Heart right ventricle (tissue), 16 donors: ENCODE results near the gene CTPS2. TPM values are rescaled to one million over a fixed set of nuclear protein-coding genes. Genes with fewer than 3 reads are reported as not detected.
"Not testable (repeated sequence)": the region's sequence is repeated elsewhere in the genome, so short reads cannot be mapped to it uniquely, and the experiment has no call there.

Source experiments
- ATAC-seq, 8 donors: fragments of 200-7000 bp; cut with Tn5 transposase; one replicate each; pipeline ENCODE4 v1.9.1; 2020; ENCODE audit warnings: mild to moderate bottlenecking in 8 of 8, moderate library complexity in 8 of 8, moderate number of reproducible peaks in 1 of 8
- DNase-seq, 2 donors: peaks; one replicate each; pipeline ENCODE4 v3.0.0-alpha.2; 2020
- H3K27ac ChIP-seq, 10 donors: fragments of 200-600 bp; sonication (generic) in 2 of 10; one replicate each; pipeline versions ENCODE4 v1.5.0 to v1.8.0; 2020 to 2022; ENCODE audit warnings: mild to moderate bottlenecking in 3 of 10
- H3K27me3 ChIP-seq, 7 donors: fragments of 200-600 bp; one replicate each; pipeline ENCODE4 v1.8.0; 2021 to 2022; ENCODE audit warnings: mild to moderate bottlenecking in 2 of 7
- H3K36me3 ChIP-seq, 9 donors: fragments of 200-600 bp; sonication (generic) in 1 of 9; one replicate each; pipeline versions ENCODE4 v1.5.0 to v1.8.0; 2020 to 2022; ENCODE audit warnings: mild to moderate bottlenecking in 2 of 9
- H3K4me1 ChIP-seq, 9 donors: fragments of 200-600 bp; sonication (generic) in 1 of 9; one replicate each; pipeline versions ENCODE4 v1.5.0 to v1.8.0; 2020 to 2022; ENCODE audit warnings: mild to moderate bottlenecking in 4 of 9
- H3K4me3 ChIP-seq, 10 donors: fragments of 200-600 bp; sonication (generic) in 2 of 10; one replicate each; pipeline versions ENCODE4 v1.5.0 to v1.8.0; 2020 to 2022; ENCODE audit warnings: mild to moderate bottlenecking in 7 of 10, moderate library complexity in 2 of 10
- H3K9me3 ChIP-seq, 11 donors: fragments of 200-600 bp in 10 of 11; sonication (generic) in 2 of 11; one replicate each; pipeline versions ENCODE4 v1.5.0 to v1.8.0; 2013 to 2022; ENCODE audit warnings: mild to moderate bottlenecking in 2 of 11, control low read depth in 1 of 11, moderate library complexity in 1 of 11
- CTCF ChIP-seq, 9 donors: fragments of 200-600 bp; sonication (generic) in 2 of 9; IDR thresholded peaks; one replicate each; pipeline versions ENCODE4 v1.5.0 to v1.8.0; 2021 to 2022; ENCODE audit warnings: antibody characterized with exemption in 9 of 9, mild to moderate bottlenecking in 5 of 9, moderate library complexity in 1 of 9
- WGBS, 2 donors: extraction: QIAGEN DNeasy Blood & Tissue Kit; methylation state at CpG; one replicate each; pipeline ENCODE4 v1.1.7; 2013; ENCODE audit warnings: inconsistent platforms in 1 of 2; 5-methylcytosine and 5-hydroxymethylcytosine counted together
- intact Hi-C, 10 donors: fragments of 100-400 bp; cut with DNase I; formaldehyde crosslinking; loops; one replicate each; pipeline versions ENCODE4 v1.11.1 to v1.14.2; 2022
- polyA plus RNA-seq, 2 donors: library from polyadenylated mRNA; stranded (reverse); fragments of 200-250 nt; gene quantifications; one replicate each; pipeline ENCODE4 v1.2.3, GENCODE V29; 2013
- total RNA-seq, 10 donors: library from RNA; stranded (reverse); fragmentation: NEBNext Ultra II Directional in 3 of 10; extraction: Animal tissue kit (Norgen Biotek cat#: 25700) in 3 of 10; gene quantifications; one replicate each; pipeline versions ENCODE4 v1.2.1 to v1.2.4, GENCODE V29; 2021 to 2023
- donor health status: Arrhythmogenic right ventricular cardiomyopathy.
- donor health status: ischemic (EF 13 %, LVEDD 7.1; RV severe dilation, severe dysfunction).
- donor health status: healthy with polysubstance abuse.
- donor health status: DM: no; HTN: yes; CAD: no.
- donor health status: DM: no; HTN: no; CAD: no.
- donor health status: ischemic (EF 25% LVEDD 6.9; RV normal size, moderate dysfunction).
- donor health status: ischemic (EF 25% LVEDD 5.7; RV mildly dilated, moderate dysfunction).
- donor health status: healthy.
- donor health status: DM: yes; HTN: yes; CAD: no.
- donor health status: Ischemic cardiomyopathy.
- donor health status: ischemic (EF 35%, LVEDD 5.7; RV mildly dilated, moderate dysfunction).
- donor health status: nonischemic (EF 11% LVEDD 7.7; RV severe dilation, severe dysfunction).
- donor health status: DM: yes; HTN: yes; CAD: no.
- donor health status: PGD.
- donor health status: ischemic (EF 29% LVEDD 5.4; RV normal size, mild dysfunction).
- donor health status: nonischemic (EF 23%, LVEDD 6.1; RV moderate dilation, normal function).

CTPS2 gene
- total and polyA plus RNA-seq, 12 donors: 2.7 to 15.8 (median 5.2) TPM

GRCh38 chrX:16719334-16720084, 7.0 kb upstream of the CTPS2 start, which contains the start of gene SYAP1:
Gene SYAP1 (plus strand): TSS chrX:16719612. CDS start chrX:16719725, 113 bp downstream.
- intact Hi-C loops: loop anchor here in 3 of 10 donors (5.0 to 10.0 kb wide), 2 partner anchors 68 to 145 kb away; partner anchors contain the start of gene TXLNG (in 3 of the 3)
- DNase-seq (peak; percentile 92 to 93), ATAC-seq (peak; percentile 98 to 99 (median 99))
- Histone ChIP-seq H3K4me1 (peaks cover 0 to 32% (median 5%) of the 10 kb centered on the region in 9 donors), H3K27ac (peak within 1 kb of the TSS; percentile 66 to 97 (median 94)), H3K27me3 (peaks cover 0 to 12% (median 0%) of the 10 kb centered on the region in 7 donors), H3K36me3 (peaks cover 0 to 7% (median 0%) of the 10 kb centered on the region in 9 donors), H3K4me3 (peak within 1 kb of the TSS; percentile 38 to 84 (median 73)), H3K9me3 (no peaks in the 10 kb centered on the region)
- no peak for TF ChIP-seq CTCF (IDR thresholded peaks at IDR 0.05)
- 0% methylated on average over 42 to 54 of the region's 54 CpGs for WGBS, 2 donors

DNA sequence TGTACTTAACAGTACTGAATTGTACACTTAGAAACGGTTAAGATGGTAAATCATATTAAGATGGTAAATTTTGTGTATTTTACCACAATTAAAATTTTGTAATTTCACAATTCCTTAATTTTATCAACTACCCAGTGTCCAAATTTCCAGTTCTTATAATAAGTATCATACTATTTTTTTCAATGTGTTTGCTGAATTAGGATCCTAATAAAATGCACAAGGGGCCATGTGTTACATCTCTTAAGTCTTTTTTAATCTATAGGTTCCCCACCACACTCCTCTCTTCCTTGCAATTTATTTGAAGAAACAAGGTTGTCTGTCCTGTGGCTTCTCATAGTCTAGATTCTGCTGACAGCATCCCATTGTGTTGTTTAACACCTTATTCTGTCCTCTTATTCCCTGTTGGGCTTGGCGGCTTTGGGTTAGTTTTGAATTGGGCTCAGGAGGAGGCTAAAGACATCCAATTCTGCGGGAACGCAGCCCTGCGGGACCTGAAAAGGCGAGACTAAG, 6.4 kb upstream of the CTPS2 start:
- Histone ChIP-seq H3K36me3 (peaks cover 0 to 2% (median 0%) of the 10 kb centered on the region in 9 donors), H3K27ac (peak overlapping the region; percentile 66 to 97 (median 94)), H3K4me1 (peaks cover 0 to 32% (median 5%) of the 10 kb centered on the region in 9 donors), H3K4me3 (peak overlapping the region; percentile 38 to 84 (median 73)), H3K27me3 (peaks cover 0 to 19% (median 0%) of the 10 kb centered on the region in 7 donors), H3K9me3 (no peaks in the 10 kb centered on the region)
- ATAC-seq: no peak
- intact Hi-C loops: loop anchor here in 3 of 10 donors (5.0 to 10.0 kb wide), 2 partner anchors 68 to 146 kb away; partner anchors contain the start of gene TXLNG (in 2 of the 3)
- DNase-seq: no peak
- no peak for TF ChIP-seq CTCF (IDR thresholded peaks at IDR 0.05)
- WGBS, 2 donors: 11 to 13% methylated on average over 6 of the region's 6 CpGs

- ATAC-seq, H3K4me3 ChIP-seq, H3K9me3 ChIP-seq, H3K36me3 ChIP-seq, H3K27ac ChIP-seq, DNase-seq: not testable (repeated sequence)
- peaks cover 0 to 43% (median 0%) of the 10 kb centered on the region in 7 donors for H3K27me3 ChIP-seq
- peaks cover 0 to 24% (median 5%) of the 10 kb centered on the region in 9 donors for H3K4me1 ChIP-seq
- 87% methylated on average over 6 of the region's 6 CpGs for WGBS, 2 donors
- intact Hi-C loops: loop anchor here in 3 of 10 donors (5.0 to 10.0 kb wide), 2 partner anchors 71 to 148 kb away; partner anchors contain the start of gene TXLNG (in 2 of the 3)
These were observed 4.0 kb upstream of the CTPS2 start for GRCh38 chrX:16716451-16716850.

DNA sequence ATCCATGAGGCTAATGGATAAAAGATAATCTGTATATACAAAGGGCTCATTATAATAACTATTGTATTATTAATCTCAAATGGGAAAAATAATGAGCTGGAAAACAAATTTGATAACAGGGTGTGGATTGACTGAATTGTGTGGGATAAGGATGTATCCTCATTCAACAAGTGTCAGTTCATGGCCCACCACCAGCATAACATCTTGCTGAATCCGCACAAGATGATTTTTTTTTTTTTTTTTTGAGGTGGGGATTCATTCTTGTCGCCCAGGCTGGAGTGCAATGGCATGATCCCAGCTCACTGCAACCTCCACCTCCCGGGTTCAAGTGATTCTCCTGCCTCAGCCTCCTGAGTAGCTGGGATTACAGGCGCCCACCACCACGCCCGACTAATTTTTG, 3.2 kb upstream of the CTPS2 start:
- not testable (repeated sequence) for H3K9me3 ChIP-seq

DNA sequence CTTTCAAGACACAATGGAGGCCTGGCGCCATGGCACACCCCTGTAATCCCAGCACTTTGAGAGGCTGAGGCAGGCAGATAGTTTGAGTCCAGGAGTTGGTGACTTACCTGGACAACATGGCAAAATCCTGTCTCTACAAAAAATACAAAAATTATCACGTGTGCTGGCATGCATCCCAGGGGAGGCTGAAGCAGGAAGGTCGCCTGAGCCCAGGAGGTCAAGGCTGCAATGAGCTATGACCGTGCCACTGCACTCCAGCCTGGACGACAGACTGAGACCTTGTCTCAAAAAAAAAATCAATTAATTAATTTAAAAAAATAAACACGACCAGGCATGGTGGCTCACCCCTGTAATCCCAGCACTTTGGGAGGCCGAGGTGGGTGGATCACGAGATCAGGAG, 2.0 kb upstream of the CTPS2 start:
- no peak overlapping the region for H3K27ac ChIP-seq
- H3K27me3 ChIP-seq: peaks cover 0 to 60% (median 0%) of the 10 kb centered on the region in 7 donors
- H3K36me3 ChIP-seq: no peaks in the 10 kb centered on the region
- no peaks in the 10 kb centered on the region for H3K9me3 ChIP-seq
- DNase-seq (no peak), ATAC-seq (no peak)
- intact Hi-C loops: loop anchor here in 1 of 10 donors (10.0 kb wide), 1 partner anchor 150 kb away; no protein-coding TSS in a partner anchor
- TF ChIP-seq CTCF (IDR thresholded peaks at IDR 0.05): no peak
- H3K4me3 ChIP-seq: no peak overlapping the region
- H3K4me1 ChIP-seq: peaks cover 0 to 16% (median 0%) of the 10 kb centered on the region in 9 donors
- WGBS, 2 donors: 88 to 93% methylated on average over 8 of the region's 8 CpGs

More for the DNA sequence above, 3.2 kb upstream of the CTPS2 start:
- ATAC-seq, H3K27ac ChIP-seq, H3K36me3 ChIP-seq, H3K4me3 ChIP-seq, DNase-seq: not testable (repeated sequence)
- 69 to 83% methylated on average over 1 to 2 of the region's 6 CpGs for WGBS, 2 donors
- intact Hi-C loops: loop anchor here in 3 of 10 donors (5.0 to 10.0 kb wide), 2 partner anchors 72 to 149 kb away; partner anchors contain the start of gene TXLNG (in 2 of the 3)
- peaks cover 0 to 22% (median 5%) of the 10 kb centered on the region in 9 donors for H3K4me1 ChIP-seq
- peaks cover 0 to 51% (median 0%) of the 10 kb centered on the region in 7 donors for H3K27me3 ChIP-seq
